Smooth muscle cell (in vitro differentiated cells): ENCODE measurements around the gene NOC2L. TPM values are rescaled to one million over a fixed set of nuclear protein-coding genes. Genes with fewer than 3 reads are reported as not detected.

Source experiments
- DNase-seq: peaks from one replicate; lab custom pipeline; 2025; ENCODE audit not compliant: unreplicated experiment; lab: John Stamatoyannopoulos, UW
- H2AFZ ChIP-seq: fragments of 200-600 bp; sonication (generic); 2 replicates; pipeline ENCODE4 v1.6.0; 2016; ENCODE audit warnings: antibody characterized with exemption, low read depth, mild to moderate bottlenecking
- H3F3A ChIP-seq: fragments of 200-600 bp; sonication (generic); 2 replicates; pipeline ENCODE4 v1.6.0; 2017; ENCODE audit warnings: antibody characterized with exemption, low read depth
- H3K27ac ChIP-seq: fragments of 200-600 bp; sonication (generic); 2 replicates; pipeline ENCODE4 v1.5.1; 2016; ENCODE audit warnings: low read depth, mild to moderate bottlenecking
- H3K27me3 ChIP-seq: fragments of 200-600 bp; sonication (generic); 2 replicates; pipeline ENCODE4 v1.6.1; 2016; ENCODE audit warnings: low read depth, mild to moderate bottlenecking
- H3K36me3 ChIP-seq: fragments of 200-600 bp; sonication (generic); 2 replicates; pipeline ENCODE4 v1.5.1; 2016; ENCODE audit warnings: low read depth
- H3K4me1 ChIP-seq: fragments of 200-600 bp; sonication (generic); 2 replicates; pipeline ENCODE4 v1.5.1; 2016; ENCODE audit warnings: low read depth
- H3K4me2 ChIP-seq: fragments of 200-600 bp; sonication (generic); 2 replicates; pipeline ENCODE4 v1.6.0; 2016; ENCODE audit warnings: mild to moderate bottlenecking
- H3K4me3 ChIP-seq: fragments of 200-600 bp; sonication (generic); 2 replicates; pipeline ENCODE4 v1.5.1; 2016; ENCODE audit warnings: mild to moderate bottlenecking
- H3K79me2 ChIP-seq: fragments of 200-600 bp; sonication (generic); 2 replicates; pipeline ENCODE4 v1.6.0; 2016; ENCODE audit warnings: low read depth, mild to moderate bottlenecking
- H3K9ac ChIP-seq: fragments of 200-600 bp; sonication (generic); 2 replicates; pipeline ENCODE4 v1.6.0; 2016; ENCODE audit warnings: low read depth
- H3K9me3 ChIP-seq: fragments of 200-600 bp; sonication (generic); replicated peaks from 2 replicates; pipeline ENCODE4 v1.5.1; 2016; ENCODE audit warnings: low read depth
- H4K20me1 ChIP-seq: fragments of 200-600 bp; sonication (generic); 2 replicates; pipeline ENCODE4 v1.6.0; 2016; ENCODE audit warnings: low read depth
- CTCF ChIP-seq: fragments of 200-600 bp; sonication (generic); IDR thresholded peaks from 2 replicates; pipeline ENCODE4 v1.5.1; 2017; ENCODE audit warnings: borderline replicate concordance, mild to moderate bottlenecking, antibody characterized with exemption; ENCODE audit not compliant: insufficient read depth, poor library complexity, severe bottlenecking
- WGBS: methylation state at CpG from one replicate; pipeline ENCODE4 v1.1.7; 2016; ENCODE audit warnings: low lambda C conversion rate; 5-methylcytosine and 5-hydroxymethylcytosine counted together
- polyA plus RNA-seq: library from polyadenylated mRNA; unstranded; fragments of >200 nt; fragmentation: Nextera tagmentation; extraction: Ambion mirVana; gene quantifications from 2 replicates; pipeline ENCODE4 v1.2.1, GENCODE V29; 2016
- total RNA-seq: library from RNA; depleted of rRNA; stranded (reverse); fragments of >200 nt; gene quantifications from 2 replicates; pipeline ENCODE4 v1.2.3, GENCODE V29; 2014

Gene NOC2L
- total and polyA plus RNA-seq, 2 experiments from 2014 or later: 38.9 to 64.0 TPM

GRCh38 chr1:970242-970972 is 11.4 kb upstream of the NOC2L start:
- Histone ChIP-seq H4K20me1 (no peaks in the 10 kb centered on the region), H3K4me1 (peaks cover 7% of the 10 kb centered on the region), H3K9ac (no peak overlapping the region), H3K4me2 (no peak overlapping the region), H3K36me3 (no peaks in the 10 kb centered on the region), H3K27ac (no peak overlapping the region), H3K4me3 (no peak overlapping the region), H3K27me3 (peaks cover 9% of the 10 kb centered on the region), H3F3A (no peaks in the 10 kb centered on the region), H3K79me2 (no peaks in the 10 kb centered on the region), H2AFZ (no peak overlapping the region), H3K9me3 (no peaks in the 10 kb centered on the region)
- 65% methylated on average over 26 of the region's 33 CpGs for WGBS
- no peak for DNase-seq
- no peak for TF ChIP-seq CTCF

GRCh38 chr1:969260-969855 is 10.3 kb upstream of the NOC2L start:
- Histone ChIP-seq H3K27me3 (peaks cover 9% of the 10 kb centered on the region), H3F3A (no peaks in the 10 kb centered on the region), H3K4me2 (no peak overlapping the region), H3K9ac (no peak overlapping the region), H2AFZ (no peak overlapping the region), H3K4me1 (peaks cover 7% of the 10 kb centered on the region), H3K4me3 (no peak overlapping the region), H4K20me1 (no peaks in the 10 kb centered on the region), H3K9me3 (no peaks in the 10 kb centered on the region), H3K79me2 (no peaks in the 10 kb centered on the region), H3K27ac (no peak overlapping the region), H3K36me3 (no peaks in the 10 kb centered on the region)
- no peak for TF ChIP-seq CTCF
- WGBS: 81% methylated on average over 15 of the region's 15 CpGs
- DNase-seq: no peak

GRCh38 chr1:967466-968343 is 8.6 kb upstream of the NOC2L start:
- peaks cover 7% of the 10 kb centered on the region for H3K4me1 ChIP-seq
- DNase-seq: no peak
- no peak overlapping the region for H2AFZ ChIP-seq
- no peak overlapping the region for H3K27ac ChIP-seq
- H3F3A ChIP-seq: no peaks in the 10 kb centered on the region
- peak overlapping the region; percentile 60 for H3K4me3 ChIP-seq
- peak overlapping the region; percentile 85 for H3K4me2 ChIP-seq
- H3K79me2 ChIP-seq: no peaks in the 10 kb centered on the region
- H3K36me3 ChIP-seq: no peaks in the 10 kb centered on the region
- no peak for TF ChIP-seq CTCF
- no peak overlapping the region for H3K9ac ChIP-seq
- WGBS: 83% methylated on average over 23 of the region's 23 CpGs
- H4K20me1 ChIP-seq: no peaks in the 10 kb centered on the region
- H3K9me3 ChIP-seq: no peaks in the 10 kb centered on the region
- H3K27me3 ChIP-seq: peaks cover 9% of the 10 kb centered on the region
